Esophagus (tissue), 2 donors: ENCODE measurements around the gene SPECC1. TPM values are rescaled to one million over a fixed set of nuclear protein-coding genes. Genes with fewer than 3 reads are reported as not detected.
"Not testable (repeated sequence)": the region's sequence is repeated elsewhere in the genome, so short reads cannot be mapped to it uniquely, and the experiment has no call there.

Experiments
- H3K27ac ChIP-seq, 2 donors: one replicate each; pipeline ENCODE4 v1.5.1; 2013; ENCODE audit warnings: low read depth in 2 of 2, mild to moderate bottlenecking in 2 of 2, inconsistent platforms in 1 of 2, low read length in 1 of 2, moderate library complexity in 1 of 2
- H3K27me3 ChIP-seq, 2 donors: one replicate each; pipeline ENCODE4 v1.6.1; 2013; ENCODE audit warnings: low read length in 2 of 2, control low read depth in 1 of 2, mild to moderate bottlenecking in 1 of 2; ENCODE audit not compliant: insufficient read depth in 2 of 2, control insufficient read depth in 1 of 2
- H3K36me3 ChIP-seq, 2 donors: one replicate each; pipeline ENCODE4 v1.6.1; 2013; ENCODE audit warnings: low read length in 1 of 2; ENCODE audit not compliant: control insufficient read depth in 2 of 2, insufficient read depth in 2 of 2
- H3K4me1 ChIP-seq, 2 donors: one replicate each; pipeline ENCODE4 v1.6.1; 2013; ENCODE audit warnings: low read length in 1 of 2; ENCODE audit not compliant: control insufficient read depth in 2 of 2, insufficient read depth in 2 of 2
- H3K4me3 ChIP-seq, 2 donors: one replicate each; pipeline ENCODE4 v1.5.1; 2013; ENCODE audit warnings: low read length in 2 of 2, mild to moderate bottlenecking in 2 of 2, low read depth in 1 of 2, moderate library complexity in 1 of 2
- H3K9me3 ChIP-seq, 2 donors: one replicate each; pipeline ENCODE4 v1.6.1; 2013; ENCODE audit warnings: mild to moderate bottlenecking in 2 of 2, low read depth in 1 of 2, low read length in 1 of 2, moderate library complexity in 1 of 2; ENCODE audit not compliant: control insufficient read depth in 2 of 2, insufficient read depth in 1 of 2
- WGBS, 2 donors: extraction: QIAGEN DNeasy Blood & Tissue Kit; methylation state at CpG; one replicate each; pipeline ENCODE4 v1.1.7; 2013; 5-methylcytosine and 5-hydroxymethylcytosine counted together
- polyA plus RNA-seq, 2 donors: library from polyadenylated mRNA; stranded (reverse); fragments of 200-250 nt; gene quantifications; one replicate each; pipeline ENCODE4 v1.2.3, GENCODE V29; 2013
- donor health status: healthy with polysubstance abuse.
- donor health status: Bipolar disorder and iron deficiency.

The SPECC1 gene
- polyA plus RNA-seq, 2 donors, result 7.4 to 19.8 TPM

DNA sequence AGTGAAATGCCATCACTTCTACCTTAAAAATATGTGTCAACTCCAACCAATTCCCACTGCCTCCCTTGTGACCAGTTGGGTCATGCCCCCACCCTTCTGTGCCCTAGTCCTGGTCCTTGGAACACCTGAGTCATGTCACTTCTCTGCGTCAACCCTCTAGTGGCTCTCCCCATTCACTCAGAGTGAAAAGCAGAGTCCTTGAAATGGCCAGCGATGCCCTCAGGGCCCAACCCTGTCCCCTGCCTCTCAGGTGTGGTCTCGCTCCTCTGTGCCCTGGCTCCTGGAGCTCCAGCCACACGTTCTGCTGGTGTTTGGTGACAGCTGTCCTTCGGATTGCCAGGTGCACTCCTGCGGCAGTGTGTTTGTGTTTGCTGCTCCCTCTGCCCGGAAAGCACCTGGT, 89.2 kb downstream of the SPECC1 start:
- 80% methylated on average over 7 of the region's 7 CpGs for WGBS, 2 donors
- H3K9me3 ChIP-seq, result no peaks in the 10 kb centered on the region
- H3K4me3 ChIP-seq, result no peak overlapping the region
- H3K27me3 ChIP-seq, result no peaks in the 10 kb centered on the region
- no peaks in the 10 kb centered on the region for H3K36me3 ChIP-seq
- H3K4me1 ChIP-seq, result peaks cover 0 to 2% of the 10 kb centered on the region in 2 donors
- H3K27ac ChIP-seq, result no peak overlapping the region

- H3K4me1 ChIP-seq, result not testable (repeated sequence)
- WGBS, 2 donors, result 95 to 96% methylated on average over 3 of the region's 3 CpGs
These were observed 91.6 kb downstream of the SPECC1 start for GRCh38 chr17:20100806-20101205.

DNA sequence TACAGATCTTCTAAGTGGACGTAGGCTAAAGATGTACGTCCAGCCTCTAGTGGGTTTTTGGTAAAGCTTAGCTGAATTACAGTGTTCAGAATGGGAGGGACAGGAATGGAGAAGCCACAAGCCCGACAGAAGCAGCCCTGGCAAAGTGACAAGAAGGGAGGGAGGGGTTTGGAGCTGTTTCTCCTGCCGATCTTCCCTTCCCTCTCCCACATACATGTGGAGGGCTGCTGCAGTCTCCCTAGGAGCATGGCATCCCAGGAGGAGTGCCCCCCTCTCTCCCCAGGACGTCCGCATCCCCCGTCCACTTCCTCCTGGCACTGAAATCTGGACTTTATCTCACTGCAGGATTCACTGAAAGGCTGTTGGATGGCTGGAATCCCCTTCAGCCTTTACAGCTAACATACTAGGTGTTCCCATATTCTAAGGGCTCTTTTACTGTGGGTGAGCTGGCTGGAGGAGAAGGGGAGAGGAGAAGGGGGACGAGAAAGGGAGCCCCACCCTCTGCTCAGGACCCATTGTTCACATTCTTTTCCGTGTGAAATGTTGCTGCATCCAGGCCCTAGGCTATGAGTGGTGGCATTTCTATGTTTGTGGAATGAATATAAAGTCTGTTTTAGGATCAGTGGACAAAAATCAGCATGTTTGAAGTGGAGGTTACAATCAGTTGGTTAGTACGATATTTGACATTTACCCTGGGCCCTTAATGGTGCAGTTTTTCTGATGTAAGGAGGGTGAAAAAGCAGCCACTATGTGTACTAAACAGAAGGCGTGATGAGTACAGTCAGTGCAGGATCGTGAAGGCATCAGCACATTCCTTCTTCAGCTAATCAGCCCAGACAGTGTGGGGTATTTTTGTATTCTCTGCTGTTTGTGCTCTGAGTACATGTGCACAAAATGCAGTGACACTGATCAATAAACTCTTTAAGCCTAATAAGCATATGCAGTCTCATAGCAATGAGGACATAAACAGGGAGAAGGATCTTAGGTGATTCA, 94.6 kb downstream of the SPECC1 start:
- Histone ChIP-seq H3K36me3 (no peaks in the 10 kb centered on the region), H3K9me3 (no peaks in the 10 kb centered on the region), H3K27ac (no peak overlapping the region), H3K27me3 (no peaks in the 10 kb centered on the region), H3K4me1 (no peaks in the 10 kb centered on the region), H3K4me3 (no peak overlapping the region)
- 55 to 58% methylated on average over 12 of the region's 12 CpGs for WGBS, 2 donors

More at GRCh38 chr17:20100806-20101205, 91.6 kb downstream of the SPECC1 start:
- not testable (repeated sequence) for H3K4me3 ChIP-seq, H3K27ac ChIP-seq, H3K36me3 ChIP-seq, H3K27me3 ChIP-seq, H3K9me3 ChIP-seq

- peaks cover 0 to 4% of the 10 kb centered on the region in 2 donors for H3K36me3 ChIP-seq
- no peak overlapping the region for H3K27ac ChIP-seq
- H3K9me3 ChIP-seq, result no peaks in the 10 kb centered on the region
- no peak overlapping the region for H3K4me3 ChIP-seq
- H3K27me3 ChIP-seq, result no peaks in the 10 kb centered on the region
- 81 to 84% methylated on average over 8 of the region's 8 CpGs for WGBS, 2 donors
- H3K4me1 ChIP-seq, result no peaks in the 10 kb centered on the region
These were observed 96.6 kb downstream of the SPECC1 start for GRCh38 chr17:20105539-20106280.

- not testable (repeated sequence) for H3K9me3 ChIP-seq, H3K27ac ChIP-seq, H3K4me1 ChIP-seq, H3K4me3 ChIP-seq, H3K36me3 ChIP-seq, H3K27me3 ChIP-seq
These were observed 97.3 kb downstream of the SPECC1 start for GRCh38 chr17:20106446-20106845.

DNA sequence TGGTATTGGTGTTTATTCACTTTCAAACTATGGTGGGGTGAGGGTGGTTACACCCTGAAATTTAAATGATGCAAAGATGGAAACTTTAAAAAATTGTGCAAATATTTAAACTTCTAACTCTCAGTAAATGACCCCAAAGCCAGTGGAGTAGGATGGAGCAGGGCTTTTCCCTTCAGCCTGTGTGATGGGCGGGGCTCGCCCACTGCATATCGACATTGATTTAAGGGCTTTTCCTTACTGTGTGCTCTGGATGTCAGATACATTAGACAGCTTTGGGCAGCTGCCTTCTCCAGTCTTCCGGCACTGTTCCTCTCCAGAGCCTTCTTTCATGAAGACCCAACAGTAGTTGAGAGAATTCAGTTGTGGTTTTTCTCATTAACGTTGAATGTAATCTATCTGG, 99.9 kb downstream of the SPECC1 start:
- Histone ChIP-seq H3K9me3 (no peaks in the 10 kb centered on the region), H3K4me3 (no peak overlapping the region), H3K27ac (no peak overlapping the region), H3K4me1 (no peaks in the 10 kb centered on the region), H3K27me3 (no peaks in the 10 kb centered on the region), H3K36me3 (peaks cover 0 to 4% of the 10 kb centered on the region in 2 donors)
- WGBS, 2 donors, result 92 to 95% methylated on average over 5 of the region's 5 CpGs

GRCh38 chr17:20111538-20111937, 102.4 kb downstream of the SPECC1 start:
- H3K36me3 ChIP-seq, result peaks cover 0 to 4% of the 10 kb centered on the region in 2 donors
- 80 to 83% methylated on average over 10 of the region's 10 CpGs for WGBS, 2 donors
- H3K9me3 ChIP-seq, result no peaks in the 10 kb centered on the region
- H3K27ac ChIP-seq, result no peak overlapping the region
- no peak overlapping the region for H3K4me3 ChIP-seq
- H3K27me3 ChIP-seq, result no peaks in the 10 kb centered on the region
- H3K4me1 ChIP-seq, result no peaks in the 10 kb centered on the region

DNA sequence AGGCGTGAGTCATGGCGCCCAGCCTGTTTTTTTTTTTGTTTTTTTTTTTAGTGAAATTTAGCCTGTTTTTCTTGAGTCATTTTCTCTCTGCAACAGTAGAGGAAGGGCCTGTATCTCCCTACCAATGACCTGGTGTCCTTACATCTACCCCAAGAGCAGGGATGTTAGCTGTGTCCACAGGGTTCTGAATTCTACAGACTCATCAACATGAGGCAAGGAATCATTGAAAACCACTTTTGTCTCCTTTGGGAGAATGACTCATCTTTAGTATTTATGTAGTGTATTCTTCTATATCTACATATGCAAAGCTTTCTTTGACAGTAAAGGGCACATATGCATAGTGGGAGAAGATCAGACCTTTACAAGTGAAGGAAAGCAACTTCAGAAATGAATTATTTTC, 105.3 kb downstream of the SPECC1 start:
- H3K9me3 ChIP-seq, result no peaks in the 10 kb centered on the region
- H3K4me1 ChIP-seq, result no peaks in the 10 kb centered on the region
- no peak overlapping the region for H3K4me3 ChIP-seq
- H3K36me3 ChIP-seq, result peaks cover 0 to 4% of the 10 kb centered on the region in 2 donors
- 85 to 96% methylated on average over 2 of the region's 2 CpGs for WGBS, 2 donors
- no peak overlapping the region for H3K27ac ChIP-seq
- H3K27me3 ChIP-seq, result no peaks in the 10 kb centered on the region

DNA sequence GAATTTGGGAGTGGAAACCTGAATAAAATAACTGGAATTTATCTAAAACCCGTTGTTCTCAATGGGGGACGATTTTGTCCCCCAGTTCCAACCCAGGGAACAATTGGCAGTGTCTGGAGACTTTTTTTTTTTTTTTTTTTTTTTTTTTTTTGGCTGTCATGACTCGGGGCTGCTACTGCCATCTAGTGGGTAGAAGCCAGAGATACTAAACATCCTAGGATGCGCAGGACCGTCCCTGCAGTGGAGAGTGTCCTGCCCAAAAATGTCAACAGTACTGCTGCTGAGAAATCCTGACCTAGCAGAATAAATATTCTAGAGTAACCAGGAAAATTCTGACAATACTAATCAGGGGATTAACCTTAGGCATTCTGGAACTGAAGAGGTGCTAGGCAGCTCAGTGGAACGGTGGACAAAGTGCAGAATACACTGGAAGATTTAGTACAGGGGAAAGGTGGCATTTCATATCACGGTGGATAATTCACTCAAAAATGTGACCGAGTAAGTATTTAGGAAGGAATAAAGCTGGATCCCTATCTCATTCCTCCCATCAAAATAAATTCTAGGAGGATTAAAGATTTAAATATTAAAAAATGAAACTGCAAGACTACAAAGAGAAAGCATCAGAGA, 107.6 kb downstream of the SPECC1 start:
- Histone ChIP-seq H3K36me3 (no peaks in the 10 kb centered on the region), H3K4me1 (no peaks in the 10 kb centered on the region), H3K27ac (no peak overlapping the region), H3K4me3 (no peak overlapping the region), H3K9me3 (no peaks in the 10 kb centered on the region), H3K27me3 (no peaks in the 10 kb centered on the region)
- WGBS, 2 donors, result 12 to 18% methylated on average over 8 of the region's 8 CpGs
